HG03060 (cell line): ENCODE measurements around the gene EIF2S1.
"Not testable (repeated sequence)": the region's sequence is repeated elsewhere in the genome, so short reads cannot be mapped to it uniquely, and the experiment has no call there.

Experiments
- ATAC-seq: cut with Tn5 transposase; IDR thresholded peaks from one replicate; pipeline ENCODE4 v1.9.1; 2021; ENCODE audit warnings: low read depth, moderate number of reproducible peaks; ENCODE audit not compliant: unreplicated experiment

EIF2S1 gene

GRCh38 chr14:67409461-67409860 is 49.3 kb downstream of the EIF2S1 start:
- ATAC-seq: no peak

GRCh38 chr14:67410313-67410712 is 50.2 kb downstream of the EIF2S1 start:
- ATAC-seq: no peak

GRCh38 chr14:67411370-67411769 is 51.2 kb downstream of the EIF2S1 start:
- no peak for ATAC-seq

DNA sequence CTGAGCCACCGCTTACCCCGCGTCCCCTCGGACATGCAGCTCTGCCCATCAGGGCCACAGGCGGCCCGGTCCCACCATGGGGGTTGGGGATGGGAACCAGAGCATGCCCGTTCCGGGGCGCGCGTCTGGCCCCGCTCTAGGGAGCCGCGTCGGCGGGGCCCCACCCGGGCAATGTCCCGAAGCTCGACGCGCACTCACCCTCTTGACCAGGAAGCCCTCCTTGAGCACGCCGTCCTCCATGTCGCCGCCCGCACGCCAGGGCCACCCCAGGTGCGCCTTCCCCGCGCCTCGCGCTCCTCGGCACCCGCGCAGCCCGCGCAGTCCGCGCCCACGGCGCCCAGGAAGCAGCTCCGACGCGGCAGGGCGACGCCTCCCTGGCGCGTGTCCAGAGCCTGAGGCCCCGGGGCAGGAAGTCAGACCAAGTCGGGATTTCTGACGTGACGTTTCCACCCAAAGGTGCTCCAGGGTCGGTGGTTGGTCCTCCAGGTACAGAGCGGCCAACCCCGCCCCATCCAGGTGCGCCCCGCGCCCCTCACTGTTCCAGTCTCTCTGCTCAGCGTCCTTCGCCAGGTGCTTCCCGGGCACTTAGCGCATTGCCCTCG is 51.8 kb downstream of the EIF2S1 start, which contains the start of gene PLEK2:
PLEK2 (minus strand) TSS at position 346 of the 602 bp plus-strand sequence; CDS start at position 240, 106 bp downstream.
- no peak for ATAC-seq

DNA sequence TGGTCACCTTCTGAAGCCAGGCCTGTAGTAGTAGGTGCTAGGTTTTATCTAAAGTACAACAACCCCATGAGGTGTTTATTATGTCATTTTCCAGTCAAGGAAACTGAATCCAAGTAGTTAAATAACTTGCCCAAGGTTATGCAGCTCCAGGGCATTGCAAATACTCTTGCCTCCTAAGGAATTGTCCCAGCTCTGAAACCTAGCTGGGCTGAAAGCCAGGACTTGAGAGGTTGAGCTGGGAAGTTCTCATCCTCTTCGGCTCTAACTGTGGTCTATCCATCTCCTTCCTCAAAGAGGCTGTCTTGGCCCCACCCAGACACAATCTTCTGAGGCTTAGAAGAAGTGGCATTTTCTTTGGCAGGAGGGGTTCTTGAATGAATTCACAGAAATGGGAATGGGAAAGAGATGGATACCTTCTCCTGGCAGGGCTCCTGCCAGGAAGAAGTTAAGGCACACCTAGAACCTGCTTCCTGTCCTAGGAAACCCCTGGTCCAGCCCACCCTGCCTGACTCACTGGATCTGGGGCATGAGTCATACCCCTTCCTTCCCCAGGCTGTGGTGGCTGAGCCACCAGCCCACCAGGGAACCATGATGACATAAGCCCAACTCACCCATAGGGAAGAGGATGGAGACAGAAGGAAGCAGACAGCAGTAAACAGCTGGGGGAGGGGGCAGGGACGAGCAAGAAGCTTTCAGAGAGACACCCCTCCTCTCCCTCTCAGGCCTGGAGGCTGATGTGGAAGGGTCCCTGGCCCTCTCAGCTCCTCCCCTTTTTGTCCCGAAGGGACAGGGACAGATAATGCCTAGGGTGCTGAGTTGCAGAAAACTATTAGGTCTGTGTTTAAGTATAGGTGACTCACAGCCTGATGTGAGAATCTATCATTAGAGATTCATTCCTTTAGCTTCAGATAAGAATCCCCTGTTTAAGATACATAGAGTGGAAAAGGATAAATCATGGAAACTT is 54.0 kb downstream of the EIF2S1 start:
- ATAC-seq: no peak

DNA sequence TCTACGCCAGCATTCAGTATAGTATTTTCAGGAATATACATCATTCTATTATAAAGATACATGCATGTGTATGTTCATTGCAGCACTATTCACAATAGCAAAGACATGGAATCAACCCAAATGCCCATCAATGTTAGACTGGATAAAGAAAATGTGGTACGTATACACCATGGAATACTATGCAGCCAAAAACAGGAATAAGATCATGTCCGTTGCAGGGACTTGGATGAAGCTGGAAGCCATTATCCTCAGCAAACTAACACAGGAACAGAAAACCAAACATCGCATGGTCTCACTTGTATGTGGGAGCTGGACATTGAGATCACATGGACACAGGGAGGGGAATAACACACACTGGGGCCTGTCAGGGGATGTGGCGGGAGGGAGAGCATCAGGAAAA is 55.5 kb downstream of the EIF2S1 start:
- not testable (repeated sequence) for ATAC-seq

- ATAC-seq: no peak
Measured at GRCh38 chr14:67416085-67416484, 56.0 kb downstream of the EIF2S1 start.

GRCh38 chr14:67416810-67417209 is 56.7 kb downstream of the EIF2S1 start:
- no peak for ATAC-seq

GRCh38 chr14:67417633-67418032 is 57.5 kb downstream of the EIF2S1 start:
- no peak for ATAC-seq

GRCh38 chr14:67418401-67419191 is 58.5 kb downstream of the EIF2S1 start:
- no peak for ATAC-seq

GRCh38 chr14:67420102-67420739 is 60.1 kb downstream of the EIF2S1 start:
- ATAC-seq: no peak

DNA sequence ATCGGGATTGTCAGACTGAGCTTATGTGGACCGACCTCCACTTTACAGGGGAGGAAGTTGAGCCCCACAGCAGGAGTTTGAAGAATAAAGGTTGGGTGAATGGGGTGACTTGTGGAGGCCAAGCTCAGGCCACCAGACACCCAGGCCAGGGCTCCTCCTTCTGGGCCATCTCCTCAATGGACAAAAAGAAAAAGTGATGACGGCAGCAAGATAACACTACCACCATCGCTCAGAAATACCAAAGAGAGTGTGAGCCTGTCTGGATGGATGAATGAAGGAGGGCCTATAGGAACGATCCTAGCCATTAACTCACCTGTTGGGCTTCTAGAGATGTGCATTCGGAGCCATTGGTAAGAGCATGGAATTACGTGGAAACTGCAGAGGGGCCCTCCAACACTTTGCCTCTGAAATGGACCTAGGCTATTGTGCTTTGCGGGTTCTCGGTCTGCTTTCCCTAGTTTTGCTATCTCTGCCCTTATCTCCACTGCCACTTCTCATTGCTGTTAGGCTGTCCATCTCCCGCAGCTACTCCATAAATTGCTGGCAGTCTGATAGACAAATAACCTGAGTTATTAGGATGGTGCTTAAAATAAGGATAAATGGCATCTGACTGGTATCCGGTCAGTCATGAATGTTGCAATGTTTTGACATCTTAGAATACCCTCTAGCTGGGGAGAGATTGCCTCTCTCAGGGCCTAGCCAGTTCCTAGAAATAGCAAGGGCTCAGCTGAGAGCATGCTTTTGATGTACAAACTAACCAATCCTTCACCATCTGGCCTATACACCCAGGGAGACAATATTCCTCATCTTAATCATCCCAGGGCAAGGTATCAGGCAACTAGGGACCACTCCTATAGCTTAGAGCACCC is 61.5 kb downstream of the EIF2S1 start:
- no peak for ATAC-seq

GRCh38 chr14:67423424-67423823 is 63.3 kb downstream of the EIF2S1 start:
- no peak for ATAC-seq

DNA sequence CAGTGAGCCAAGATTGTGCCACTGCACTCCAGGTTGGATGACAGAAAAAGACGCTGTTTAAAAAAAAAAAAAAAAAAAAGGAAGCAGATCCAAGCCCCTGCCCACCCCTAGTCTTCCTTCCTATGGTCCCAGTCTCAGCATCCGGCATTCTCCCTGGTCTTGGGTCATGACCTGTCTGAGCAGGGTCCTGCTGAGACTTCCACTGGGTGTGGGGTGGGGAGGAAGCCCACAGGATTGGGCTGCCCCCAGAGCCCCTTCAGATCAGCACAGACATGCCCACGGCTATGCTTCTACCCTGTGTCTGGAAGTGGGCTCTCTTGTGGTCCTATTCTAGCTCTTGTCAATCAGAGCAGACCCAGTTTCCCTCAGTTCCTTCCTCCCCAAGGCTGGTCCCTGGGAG is 64.4 kb downstream of the EIF2S1 start:
- ATAC-seq: no peak

DNA sequence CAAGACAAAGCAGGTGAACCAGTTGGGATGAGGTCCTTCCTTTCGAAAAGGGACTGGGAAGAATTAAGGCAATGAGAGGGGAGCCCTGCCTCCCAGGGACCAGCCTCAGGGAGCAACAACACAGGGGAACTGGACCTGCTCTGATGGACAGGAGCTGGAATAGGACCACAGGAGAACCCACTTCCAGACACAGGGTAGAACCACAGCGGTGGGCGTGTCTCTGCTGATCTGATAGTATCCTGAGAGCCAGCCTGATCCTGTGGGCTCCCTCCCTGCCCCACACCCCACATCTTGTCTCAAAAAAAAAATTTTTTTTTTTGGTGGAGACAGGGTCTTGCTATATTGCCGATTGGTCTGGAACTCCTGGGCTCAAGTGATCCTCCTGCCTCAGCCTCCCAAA is 65.5 kb downstream of the EIF2S1 start:
- no peak for ATAC-seq

DNA sequence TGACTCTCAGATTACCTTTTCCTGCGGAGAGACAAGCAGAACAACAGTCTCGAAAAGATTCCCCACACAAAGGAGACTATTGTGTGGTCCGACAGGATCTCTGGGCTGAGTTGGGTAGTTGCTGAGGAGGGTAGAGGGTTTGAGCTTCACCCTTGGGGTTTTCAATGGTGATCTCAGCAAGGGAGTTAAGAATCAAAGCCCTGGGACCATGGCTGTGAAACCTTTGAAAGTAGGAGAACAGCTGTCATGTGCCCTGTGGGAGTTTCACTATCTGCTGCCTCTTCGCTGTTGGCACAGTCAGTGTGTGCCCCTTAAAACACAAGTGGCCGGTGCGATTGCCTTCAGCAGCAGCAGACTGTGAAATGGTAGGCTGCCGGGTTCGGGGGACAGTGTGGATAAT is 66.0 kb downstream of the EIF2S1 start:
- ATAC-seq: no peak

GRCh38 chr14:67426983-67427606 is 67.0 kb downstream of the EIF2S1 start:
- no peak for ATAC-seq

DNA sequence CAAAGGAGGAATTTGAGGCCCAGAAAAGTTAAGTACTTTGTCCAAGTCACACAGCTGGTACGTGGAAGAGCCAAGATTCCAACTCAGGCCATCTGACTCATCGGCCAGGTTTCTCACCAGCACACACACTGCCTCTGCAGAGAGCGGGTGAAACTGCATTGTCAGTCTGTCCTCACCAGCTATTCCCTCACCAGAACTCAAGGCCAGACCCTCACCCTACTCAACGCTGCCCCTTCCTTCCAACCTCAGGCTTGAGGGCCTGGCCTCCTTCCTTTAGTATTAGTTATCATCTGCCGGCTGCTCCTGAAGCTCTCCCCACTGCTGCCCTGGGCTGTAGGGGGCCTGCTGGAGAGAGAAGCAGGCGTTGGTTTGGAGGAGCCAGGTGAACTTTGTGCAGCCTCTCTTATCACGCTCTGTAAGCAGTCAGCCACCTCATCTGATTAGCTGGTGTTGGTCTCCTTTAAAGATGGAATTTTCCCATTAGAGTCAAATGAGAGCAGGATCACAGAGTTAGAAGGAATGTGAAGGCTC is 68.4 kb downstream of the EIF2S1 start:
- ATAC-seq: no peak
